Trophoblast cell (in vitro differentiated cells and primary cell): ENCODE data around the gene DUOX2.
"Not testable (repeated sequence)": the region's sequence is repeated elsewhere in the genome, so short reads cannot be mapped to it uniquely, and the experiment has no call there.

Experiments
- DNase-seq, 2 donors: peaks; one replicate each; pipeline ENCODE4 v3.0.0-alpha.2; 2016
- H2AFZ ChIP-seq: 2 replicates; pipeline ENCODE4 v1.6.1; 2013; ENCODE audit warnings: low read length, moderate library complexity, mild to moderate bottlenecking; ENCODE audit not compliant: insufficient read depth, poor library complexity
- H2AK5ac ChIP-seq: 2 replicates; pipeline ENCODE4 v1.6.1; 2013; ENCODE audit warnings: mild to moderate bottlenecking, low read length
- H2BK120ac ChIP-seq: 2 replicates; pipeline ENCODE4 v1.6.1; 2013; ENCODE audit warnings: low read length, mild to moderate bottlenecking, moderate library complexity; ENCODE audit not compliant: insufficient read depth, poor library complexity
- H2BK12ac ChIP-seq: 2 replicates; pipeline ENCODE4 v1.6.1; 2013; ENCODE audit warnings: mild to moderate bottlenecking, low read length, moderate library complexity
- H2BK5ac ChIP-seq: 2 replicates; pipeline ENCODE4 v1.6.1; 2013; ENCODE audit warnings: low read length, low read depth, moderate library complexity, mild to moderate bottlenecking; ENCODE audit not compliant: poor library complexity
- H3K14ac ChIP-seq: 2 replicates; pipeline ENCODE4 v1.6.1; 2013; ENCODE audit warnings: mild to moderate bottlenecking, low read length
- H3K18ac ChIP-seq: 2 replicates; pipeline ENCODE4 v1.6.1; 2013; ENCODE audit warnings: mild to moderate bottlenecking, low read length
- H3K23ac ChIP-seq: 2 replicates; pipeline ENCODE4 v1.6.1; 2013; ENCODE audit warnings: low read length
- H3K27ac ChIP-seq: 2 replicates; pipeline ENCODE4 v1.5.1; 2013; ENCODE audit warnings: low read depth, mild to moderate bottlenecking, inconsistent platforms, low read length, moderate library complexity
- H3K27me3 ChIP-seq: 2 replicates; pipeline ENCODE4 v1.6.1; 2013; ENCODE audit warnings: inconsistent platforms, mild to moderate bottlenecking, low read length, moderate library complexity; ENCODE audit not compliant: insufficient read depth
- H3K36me3 ChIP-seq, 2 experiments: 1 replicate in 1 of 2; 2 replicates in 1 of 2; pipeline ENCODE4 v1.6.1; 2013; ENCODE audit warnings: low read length in 2 of 2, mild to moderate bottlenecking in 2 of 2, moderate library complexity in 1 of 2; ENCODE audit not compliant: insufficient read depth in 2 of 2, control insufficient read depth in 1 of 2
- H3K4ac ChIP-seq: 2 replicates; pipeline ENCODE4 v1.6.1; 2013; ENCODE audit warnings: low read depth, mild to moderate bottlenecking, low read length, moderate library complexity
- H3K4me1 ChIP-seq, 2 experiments: 1 replicate in 1 of 2; 2 replicates in 1 of 2; pipeline ENCODE4 v1.6.1; 2013; ENCODE audit warnings: low read length in 2 of 2, mild to moderate bottlenecking in 2 of 2, moderate library complexity in 1 of 2; ENCODE audit not compliant: insufficient read depth in 2 of 2, control insufficient read depth in 1 of 2
- H3K4me2 ChIP-seq: 2 replicates; pipeline ENCODE4 v1.6.1; 2013; ENCODE audit warnings: inconsistent platforms, mild to moderate bottlenecking, low read length, moderate library complexity
- H3K4me3 ChIP-seq: 2 replicates; pipeline ENCODE4 v1.5.1; 2013; ENCODE audit warnings: mild to moderate bottlenecking, low read depth, low read length, inconsistent platforms
- H3K79me1 ChIP-seq: one replicate; pipeline ENCODE4 v1.6.1; 2013; ENCODE audit warnings: low read length
- H3K79me2 ChIP-seq: 2 replicates; pipeline ENCODE4 v1.6.1; 2013; ENCODE audit warnings: low read length, mild to moderate bottlenecking; ENCODE audit not compliant: control insufficient read depth, insufficient read depth, poor library complexity
- H3K9ac ChIP-seq: 2 replicates; pipeline ENCODE4 v1.6.1; 2013; ENCODE audit warnings: mild to moderate bottlenecking, low read length
- H3K9me3 ChIP-seq: 2 replicates; pipeline ENCODE4 v1.6.1; 2013; ENCODE audit warnings: low read depth, mild to moderate bottlenecking, control low read depth, inconsistent platforms, low read length; ENCODE audit not compliant: insufficient read depth
- H4K12ac ChIP-seq: 2 replicates; pipeline ENCODE4 v1.6.1; 2013; ENCODE audit warnings: low read depth, mild to moderate bottlenecking, low read length, moderate library complexity
- H4K8ac ChIP-seq: 2 replicates; pipeline ENCODE4 v1.6.1; 2013; ENCODE audit warnings: low read depth, mild to moderate bottlenecking, low read length, moderate library complexity
- H4K91ac ChIP-seq: one replicate; pipeline ENCODE4 v1.6.1; 2013; ENCODE audit warnings: low read depth, mild to moderate bottlenecking, low read length, moderate library complexity
- WGBS: extraction: QIAGEN DNeasy Blood & Tissue Kit; methylation state at CpG from one replicate; pipeline ENCODE4 v1.1.7; 2013; ENCODE audit warnings: missing lambda C conversion rate; ENCODE audit not compliant: insufficient read length, insufficient coverage; ENCODE audit errors: extremely low coverage; 5-methylcytosine and 5-hydroxymethylcytosine counted together

DUOX2 gene

DNA sequence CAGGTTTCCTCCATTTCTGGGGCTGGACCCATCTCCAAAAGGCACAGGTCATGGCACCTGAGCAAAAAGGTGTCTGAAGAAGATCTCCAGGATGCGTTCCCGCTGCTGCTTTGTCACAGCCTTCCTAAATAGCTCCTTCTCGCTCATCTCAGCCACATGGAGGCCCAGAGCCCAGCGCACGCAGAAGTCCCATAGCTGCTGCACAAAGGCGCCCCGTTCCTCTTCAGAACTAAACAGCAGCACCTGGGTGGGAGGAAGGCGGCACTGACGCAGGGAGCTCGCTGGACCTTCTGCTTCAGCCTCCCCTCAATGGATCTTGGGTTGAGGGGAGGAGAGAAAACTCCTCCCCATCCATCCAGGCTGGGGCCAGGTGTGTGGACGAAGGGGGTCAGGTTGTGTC, 8.4 kb downstream of the DUOX2 start:
- Histone ChIP-seq H3K79me1 (no peaks in the 10 kb centered on the region), H4K12ac (no peak overlapping the region), H3K14ac (no peak overlapping the region), H3K27ac (no peak overlapping the region), H2BK12ac (no peak overlapping the region), H3K4me1 (no peaks in the 10 kb centered on the region), H3K36me3 (no peaks in the 10 kb centered on the region), H2AFZ (no peak overlapping the region), H4K8ac (no peak overlapping the region), H4K91ac (no peak overlapping the region), H3K9ac (no peak overlapping the region), H3K23ac (no peak overlapping the region), H3K4ac (no peak overlapping the region), H3K9me3 (peaks cover 3% of the 10 kb centered on the region), H2AK5ac (no peak overlapping the region), H2BK5ac (no peak overlapping the region), H3K79me2 (no peaks in the 10 kb centered on the region), H3K4me3 (no peak overlapping the region), H3K4me2 (no peak overlapping the region), H3K18ac (no peak overlapping the region), H3K27me3 (peaks cover 14% of the 10 kb centered on the region), H2BK120ac (no peak overlapping the region)
- WGBS: no CpG with 5 or more reads among the region's 11 CpGs
- DNase-seq: no peak

DNA sequence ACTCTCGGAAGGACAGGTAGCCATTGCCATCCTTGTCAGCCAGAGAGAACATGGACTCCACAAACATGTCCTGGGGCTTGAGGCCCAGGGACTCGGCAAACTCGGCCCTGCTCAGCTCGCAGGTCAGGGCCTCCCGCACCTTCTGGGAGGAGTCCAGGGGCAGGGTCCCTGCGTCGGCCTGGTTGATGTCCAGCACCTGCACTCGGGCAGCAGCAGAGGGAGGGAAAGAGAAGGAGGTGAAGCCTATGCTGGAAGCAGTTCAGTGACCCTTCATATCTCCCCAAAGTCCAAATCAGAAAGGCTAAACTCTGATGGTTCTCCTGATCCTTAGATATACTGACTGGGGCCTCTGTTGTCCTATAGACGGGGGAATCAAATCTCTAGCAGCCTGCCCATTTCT, 9.8 kb downstream of the DUOX2 start:
- not testable (repeated sequence) for H2BK5ac ChIP-seq, H3K36me3 ChIP-seq, H4K91ac ChIP-seq, H4K12ac ChIP-seq, DNase-seq, H3K79me1 ChIP-seq, H3K4ac ChIP-seq, H3K18ac ChIP-seq, H3K4me3 ChIP-seq, H2AK5ac ChIP-seq, H3K27me3 ChIP-seq, H3K9me3 ChIP-seq, H2AFZ ChIP-seq, H3K14ac ChIP-seq, H3K4me1 ChIP-seq, H3K9ac ChIP-seq, H3K4me2 ChIP-seq, H3K23ac ChIP-seq, H3K27ac ChIP-seq, H2BK120ac ChIP-seq, H2BK12ac ChIP-seq, H4K8ac ChIP-seq, H3K79me2 ChIP-seq
- WGBS: no CpG with 5 or more reads among the region's 9 CpGs

GRCh38 chr15:45102226-45102625, 11.7 kb downstream of the DUOX2 start:
- Histone ChIP-seq H3K36me3 (no peaks in the 10 kb centered on the region), H3K4me2 (no peak overlapping the region), H3K18ac (no peak overlapping the region), H4K8ac (no peak overlapping the region), H3K27me3 (no peaks in the 10 kb centered on the region), H2BK5ac (no peak overlapping the region), H3K4me3 (no peak overlapping the region), H3K14ac (no peak overlapping the region), H3K4ac (no peak overlapping the region), H2AFZ (no peak overlapping the region), H3K27ac (no peak overlapping the region), H3K79me2 (no peaks in the 10 kb centered on the region), H3K9me3 (peaks cover 3% of the 10 kb centered on the region), H2AK5ac (no peak overlapping the region), H3K79me1 (no peaks in the 10 kb centered on the region), H3K9ac (no peak overlapping the region), H4K12ac (no peak overlapping the region), H3K4me1 (no peaks in the 10 kb centered on the region), H3K23ac (no peak overlapping the region), H2BK120ac (no peak overlapping the region), H4K91ac (no peak overlapping the region), H2BK12ac (no peak overlapping the region)
- WGBS: no CpG with 5 or more reads among the region's 6 CpGs
- no peak for DNase-seq

DNA sequence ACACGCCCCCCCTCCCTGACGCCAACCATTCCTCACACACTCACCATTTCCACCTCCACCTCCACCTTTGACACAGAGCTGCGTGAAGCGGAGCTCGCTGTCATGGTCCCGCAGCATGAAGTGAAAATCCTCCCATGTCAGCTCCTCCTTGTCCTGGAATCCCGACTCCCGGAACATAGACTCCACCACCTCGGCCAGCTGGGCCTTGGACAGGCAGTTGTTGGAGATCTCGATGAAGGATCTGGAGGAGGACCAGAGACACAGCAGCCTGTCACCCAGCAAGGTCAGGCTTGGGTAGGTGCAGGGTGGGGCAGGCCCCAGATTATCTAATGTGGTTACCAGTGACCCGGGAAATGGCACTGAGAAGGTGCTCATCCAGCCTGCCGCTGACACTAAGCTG, 12.2 kb downstream of the DUOX2 start:
- no peak overlapping the region for H2BK12ac ChIP-seq
- no peaks in the 10 kb centered on the region for H3K79me1 ChIP-seq
- no peaks in the 10 kb centered on the region for H3K79me2 ChIP-seq
- H2AK5ac ChIP-seq: no peak overlapping the region
- H3K4me1 ChIP-seq: no peaks in the 10 kb centered on the region
- H4K91ac ChIP-seq: no peak overlapping the region
- H3K23ac ChIP-seq: no peak overlapping the region
- no peak overlapping the region for H4K12ac ChIP-seq
- H4K8ac ChIP-seq: no peak overlapping the region
- no peak overlapping the region for H3K4me3 ChIP-seq
- no peak overlapping the region for H3K4ac ChIP-seq
- no peaks in the 10 kb centered on the region for H3K27me3 ChIP-seq
- H2BK120ac ChIP-seq: no peak overlapping the region
- H2BK5ac ChIP-seq: no peak overlapping the region
- H3K9ac ChIP-seq: no peak overlapping the region
- no peak for DNase-seq
- no CpG with 5 or more reads among the region's 12 CpGs for WGBS
- H2AFZ ChIP-seq: no peak overlapping the region
- no peak overlapping the region for H3K4me2 ChIP-seq
- peaks cover 3% of the 10 kb centered on the region for H3K9me3 ChIP-seq
- no peak overlapping the region for H3K27ac ChIP-seq
- no peaks in the 10 kb centered on the region for H3K36me3 ChIP-seq
- H3K18ac ChIP-seq: no peak overlapping the region
- H3K14ac ChIP-seq: no peak overlapping the region
